B cell (primary cell): Measurements from ENCODE around the gene LIMK1. TPM values are rescaled to one million over a fixed set of nuclear protein-coding genes. Genes with fewer than 3 reads are reported as not detected.

Experiments
- ATAC-seq: fragments of 200-7000 bp; cut with Tn5 transposase; one replicate; pipeline ENCODE4 v1.10.0; 2021; ENCODE audit warnings: low read depth, mild to moderate bottlenecking, moderate number of reproducible peaks, moderate library complexity
- CTCF ChIA-PET: fragments of 350-600 bp; sonication (Branson Sonifier 250); formaldehyde crosslinking; loops from one replicate; lab custom pipeline; 2021; ENCODE audit warnings: antibody characterized with exemption, inconsistent platforms; lab: Charles Lee
- POLR2A ChIA-PET: fragments of 350-600 bp; sonication (Branson Sonifier 250); formaldehyde crosslinking; loops from one replicate; lab custom pipeline; 2021; ENCODE audit warnings: antibody characterized with exemption; lab: Charles Lee
- DNase-seq: peaks from one replicate; pipeline ENCODE4 v3.0.0; 2013
- H2AFZ ChIP-seq: 2 replicates; pipeline ENCODE4 v1.6.1; 2012; ENCODE audit warnings: mild to moderate bottlenecking, low read depth, low read length; ENCODE audit not compliant: insufficient read depth, poor library complexity, severe bottlenecking
- H3K27ac ChIP-seq, 2 donors: 1 replicate in 1 of 2; 2 replicates in 1 of 2; pipeline ENCODE4 v1.5.1; 2012 to 2013; ENCODE audit warnings: low read length in 2 of 2, mild to moderate bottlenecking in 2 of 2, moderate library complexity in 1 of 2
- H3K27me3 ChIP-seq, 4 experiments: fragments of 200-600 bp in 1 of 4; sonication (generic) in 1 of 4; replicated peaks in 1 of 4; 1 replicate in 2 of 4; 2 replicates in 2 of 4; pipeline versions ENCODE4 v1.6.1 to v1.7.0; 2013 to 2016; ENCODE audit warnings: low read length in 3 of 4, mild to moderate bottlenecking in 2 of 4, mixed read lengths in 1 of 4, moderate library complexity in 1 of 4; ENCODE audit not compliant: insufficient read depth in 4 of 4, control insufficient read depth in 3 of 4; ENCODE audit errors: control extremely low read depth in 1 of 4
- H3K36me3 ChIP-seq, 2 experiments: replicated peaks in 1 of 2; 1 replicate in 1 of 2; 2 replicates in 1 of 2; pipeline versions ENCODE4 v1.6.1 to v1.7.1; 2013; ENCODE audit warnings: low read length in 1 of 2; ENCODE audit not compliant: insufficient read depth in 2 of 2, control insufficient read depth in 1 of 2; ENCODE audit errors: control extremely low read depth in 1 of 2, extremely low read depth in 1 of 2
- H3K4me1 ChIP-seq, 2 donors: fragments of 200-600 bp in 1 of 2; sonication (generic) in 1 of 2; 1 replicate in 1 of 2; 2 replicates in 1 of 2; pipeline versions ENCODE4 v1.5.1 to v1.6.1; 2013 to 2017; ENCODE audit warnings: low read length in 2 of 2; ENCODE audit not compliant: control insufficient read depth in 2 of 2, insufficient read depth in 2 of 2
- H3K4me2 ChIP-seq: replicated peaks from 2 replicates; pipeline ENCODE3; 2012; ENCODE audit warnings: mild to moderate bottlenecking, low read depth, low read length; ENCODE audit not compliant: poor library complexity, severe bottlenecking
- H3K4me3 ChIP-seq, 5 experiments: fragments of 200-600 bp in 1 of 5; sonication (generic) in 1 of 5; 1 replicate in 3 of 5; 2 replicates in 2 of 5; pipeline versions ENCODE4 v1.5.1 to v1.7.0; 2011 to 2016; ENCODE audit warnings: low read length in 4 of 5, mild to moderate bottlenecking in 4 of 5, low read depth in 2 of 5, control low read depth in 1 of 5, moderate library complexity in 1 of 5; ENCODE audit not compliant: insufficient read depth in 1 of 5; ENCODE audit errors: control extremely low read depth in 1 of 5, extremely low read depth in 1 of 5
- H3K79me2 ChIP-seq: fragments of 200-600 bp; sonication (generic); one replicate; pipeline ENCODE4 v1.6.0; 2016; ENCODE audit warnings: low read length; ENCODE audit not compliant: control insufficient read depth, insufficient read depth
- H3K9ac ChIP-seq: fragments of 200-600 bp; sonication (generic); 2 replicates; pipeline ENCODE4 v1.6.1; 2017; ENCODE audit warnings: mild to moderate bottlenecking, low read length, moderate library complexity
- H3K9me3 ChIP-seq, 3 donors: one replicate each; pipeline versions ENCODE4 v1.6.1 to v1.7.1; 2013; ENCODE audit warnings: low read length in 2 of 3; ENCODE audit not compliant: control insufficient read depth in 2 of 3, insufficient read depth in 1 of 3; ENCODE audit errors: control extremely low read depth in 1 of 3
- H4K20me1 ChIP-seq: 2 replicates; pipeline ENCODE4 v1.6.0; 2012; ENCODE audit warnings: mild to moderate bottlenecking, low read length; ENCODE audit not compliant: insufficient read depth, control insufficient read depth, poor library complexity, severe bottlenecking
- H3K27ac Mint-ChIP-seq: one replicate; pipeline ENCODE4 v1.8.0; 2021; ENCODE audit warnings: mixed read lengths
- H3K27me3 Mint-ChIP-seq: one replicate; pipeline ENCODE4 v1.8.0; 2021; ENCODE audit warnings: mixed read lengths
- H3K4me1 Mint-ChIP-seq: one replicate; pipeline ENCODE4 v1.8.0; 2021; ENCODE audit warnings: mixed read lengths
- H3K4me3 Mint-ChIP-seq: one replicate; pipeline ENCODE4 v1.8.0; 2021; ENCODE audit warnings: mixed read lengths
- H3K9me3 Mint-ChIP-seq: one replicate; pipeline ENCODE4 v1.8.0; 2022; ENCODE audit warnings: mixed read lengths; ENCODE audit not compliant: insufficient read depth
- EZH2 ChIP-seq: IDR thresholded peaks from 2 replicates; pipeline ENCODE4 v1.6.1; 2012; ENCODE audit warnings: borderline replicate concordance, low read depth, mild to moderate bottlenecking, moderate library complexity, low read length; ENCODE audit not compliant: insufficient read depth, poor library complexity, severe bottlenecking
- WGBS: methylation state at CpG from one replicate; pipeline ENCODE4 v1.1.5; 2013; ENCODE audit warnings: missing lambda C conversion rate; ENCODE audit not compliant: insufficient coverage; 5-methylcytosine and 5-hydroxymethylcytosine counted together
- intact Hi-C: fragments of 100-400 bp; cut with micrococcal nuclease; formaldehyde crosslinking; loops from one replicate; pipeline ENCODE4 v1.10.0; 2022
- polyA plus RNA-seq: library from polyadenylated mRNA; depleted of rRNA; stranded (reverse); fragments of >200 nt; gene quantifications from 2 replicates; pipeline ENCODE4 v1.2.3, GENCODE V29; 2012
- total RNA-seq, 2 donors: library from RNA; stranded (reverse); fragments of 120-200 nt in 1 of 2; gene quantifications; 1 replicate in 1 of 2; 2 replicates in 1 of 2; pipeline versions ENCODE4 v1.2.3 to v1.2.4, GENCODE V29; 2013 to 2022
- TF ChIP-seq, protein P1 (sequence below): fragments of 200-600 bp; IDR thresholded peaks from one replicate; pipeline ENCODE4 v1.8.0; 2022; ENCODE audit warnings: antibody characterized with exemption, mild to moderate bottlenecking

LIMK1 gene
- total and polyA plus RNA-seq, 2 donors (not counting 1 experiment from before 2014, with no cell fraction given): 38.7 to 70.8 TPM

DNA sequence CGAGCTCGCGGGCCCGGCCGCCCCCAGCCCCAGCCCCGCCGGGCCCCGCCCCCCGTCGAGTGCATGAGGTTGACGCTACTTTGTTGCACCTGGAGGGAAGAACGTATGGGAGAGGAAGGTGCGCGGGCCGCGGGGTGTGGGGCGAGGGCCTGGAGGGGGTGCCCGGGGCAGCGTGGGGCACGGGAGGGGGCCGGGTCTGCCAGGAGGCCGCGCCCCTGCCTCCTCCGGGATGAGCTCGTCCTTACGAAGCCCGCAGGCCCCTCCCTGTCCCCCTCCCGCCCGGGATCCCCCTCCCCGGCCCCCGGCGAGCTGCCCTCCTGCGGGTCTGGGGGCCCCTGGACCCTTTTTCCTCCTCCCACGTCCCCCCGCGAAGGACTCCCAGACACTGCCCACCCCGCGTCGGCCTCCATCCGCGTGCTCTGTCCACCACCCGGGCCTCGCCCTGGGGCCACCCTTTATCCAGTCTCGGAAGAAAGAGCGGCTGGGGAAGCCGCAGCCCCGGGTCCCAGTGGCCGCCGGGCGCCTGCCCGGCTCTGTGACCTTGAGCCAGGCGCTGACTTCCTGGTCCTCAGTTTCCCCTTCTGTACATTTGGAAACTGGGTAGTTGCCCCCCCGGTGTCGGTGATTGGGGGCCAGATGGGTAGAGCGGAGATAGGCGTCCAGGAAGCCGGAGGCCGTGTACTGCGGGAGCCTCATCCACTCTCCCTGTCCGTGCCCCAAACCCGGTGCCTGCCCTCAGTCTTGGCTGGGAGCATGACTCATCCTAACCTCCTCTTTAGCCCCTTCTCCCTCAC lies 521 bp downstream of the LIMK1 start:
- Mint-ChIP-seq H3K27ac (peak overlapping the region; percentile 63), H3K4me1 (peaks cover 16% of the 10 kb centered on the region), H3K27me3 (no peaks in the 10 kb centered on the region), H3K4me3 (peak overlapping the region; percentile 86), H3K9me3 (no peaks in the 10 kb centered on the region)
- Histone ChIP-seq H2AFZ (peak overlapping the region; percentile 72), H3K27ac (peak overlapping the region in 1 of 2 donors; percentile 33), H3K79me2 (peaks cover 6% of the 10 kb centered on the region), H3K9ac (peak overlapping the region; percentile 72), H3K36me3 (no peaks in the 10 kb centered on the region), H3K4me1 (peaks cover 7 to 21% of the 10 kb centered on the region in 2 donors), H3K9me3 (no peaks in the 10 kb centered on the region), H3K4me2 (peak overlapping the region; percentile 99), H3K4me3 (peak overlapping the region; percentile 19 to 68 (median 53)), H3K27me3 (no peaks in the 10 kb centered on the region), H4K20me1 (no peaks in the 10 kb centered on the region)
- no peak for TF ChIP-seq EZH2
- TF ChIP-seq, protein P1, sequence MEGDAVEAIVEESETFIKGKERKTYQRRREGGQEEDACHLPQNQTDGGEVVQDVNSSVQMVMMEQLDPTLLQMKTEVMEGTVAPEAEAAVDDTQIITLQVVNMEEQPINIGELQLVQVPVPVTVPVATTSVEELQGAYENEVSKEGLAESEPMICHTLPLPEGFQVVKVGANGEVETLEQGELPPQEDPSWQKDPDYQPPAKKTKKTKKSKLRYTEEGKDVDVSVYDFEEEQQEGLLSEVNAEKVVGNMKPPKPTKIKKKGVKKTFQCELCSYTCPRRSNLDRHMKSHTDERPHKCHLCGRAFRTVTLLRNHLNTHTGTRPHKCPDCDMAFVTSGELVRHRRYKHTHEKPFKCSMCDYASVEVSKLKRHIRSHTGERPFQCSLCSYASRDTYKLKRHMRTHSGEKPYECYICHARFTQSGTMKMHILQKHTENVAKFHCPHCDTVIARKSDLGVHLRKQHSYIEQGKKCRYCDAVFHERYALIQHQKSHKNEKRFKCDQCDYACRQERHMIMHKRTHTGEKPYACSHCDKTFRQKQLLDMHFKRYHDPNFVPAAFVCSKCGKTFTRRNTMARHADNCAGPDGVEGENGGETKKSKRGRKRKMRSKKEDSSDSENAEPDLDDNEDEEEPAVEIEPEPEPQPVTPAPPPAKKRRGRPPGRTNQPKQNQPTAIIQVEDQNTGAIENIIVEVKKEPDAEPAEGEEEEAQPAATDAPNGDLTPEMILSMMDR: no peak
- peak; percentile 75 for DNase-seq
- ChIA-PET CTCF (interaction anchor here (1.0 to 1.8 kb wide), 6 partner anchors 17 to 317 kb away, joined by 3 to 6 read pairs (median 4); no protein-coding TSS in a partner anchor), POLR2A (interaction anchor here (0.6 to 2.3 kb wide), 5 partner anchors 9 to 95 kb away, joined by 5 to 27 read pairs (median 8); partner anchors contain the start of gene EIF4H)
- ATAC-seq: peak; percentile 61
- intact Hi-C loops: loop anchor here (1.0 to 10.0 kb wide), 5 partner anchors 9 to 562 kb away; partner anchors contain the start of genes ABHD11, BAZ1B and EIF4H
- 1% methylated on average over 49 of the region's 61 CpGs for WGBS
